ENCODE measurements around the gene OBSL1.
A peak's percentile ranks its signal among the peaks of the same experiment; 100 is the strongest.

Gene OBSL1

DNA sequence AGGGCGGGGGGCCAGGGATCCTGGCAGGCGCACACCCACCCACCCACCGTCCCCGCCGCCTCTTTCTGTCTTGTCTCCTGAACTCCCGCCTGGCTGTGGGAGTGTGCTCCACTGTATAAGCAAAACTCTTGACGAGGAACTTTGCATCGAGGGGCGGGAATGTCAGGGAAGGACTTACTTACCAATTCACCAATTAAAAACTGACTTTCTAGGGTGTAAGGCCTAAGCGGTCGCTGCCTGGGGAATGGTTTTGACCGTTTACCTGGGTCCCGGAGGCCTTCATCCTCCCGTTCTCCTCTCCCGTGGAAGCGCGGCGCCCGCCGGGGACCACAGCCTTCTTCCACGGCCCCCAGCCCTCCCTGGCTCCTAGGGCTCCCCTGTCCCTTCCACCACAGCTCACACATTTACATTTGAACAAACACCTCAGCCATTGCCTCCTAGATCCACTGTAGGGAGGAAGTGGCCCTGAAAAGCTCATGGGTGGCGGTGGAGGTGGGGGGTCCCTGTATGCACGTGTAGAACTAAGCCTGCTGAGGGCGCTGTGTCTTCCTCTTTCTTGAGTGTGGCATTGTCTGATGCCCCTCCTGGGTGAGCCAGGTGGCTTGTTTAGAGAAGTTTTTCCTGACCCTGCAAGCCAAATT lies 48.2 kb downstream of the OBSL1 start:
- no peak overlapping the region for H3K4me3 ChIP-seq (ENCODE audit: low read depth, low read length)
- in situ Hi-C loops (cut with HindIII; ENCODE audit: low sequenced_read_pairs): no loop called here
- TF ChIP-seq, protein P1, sequence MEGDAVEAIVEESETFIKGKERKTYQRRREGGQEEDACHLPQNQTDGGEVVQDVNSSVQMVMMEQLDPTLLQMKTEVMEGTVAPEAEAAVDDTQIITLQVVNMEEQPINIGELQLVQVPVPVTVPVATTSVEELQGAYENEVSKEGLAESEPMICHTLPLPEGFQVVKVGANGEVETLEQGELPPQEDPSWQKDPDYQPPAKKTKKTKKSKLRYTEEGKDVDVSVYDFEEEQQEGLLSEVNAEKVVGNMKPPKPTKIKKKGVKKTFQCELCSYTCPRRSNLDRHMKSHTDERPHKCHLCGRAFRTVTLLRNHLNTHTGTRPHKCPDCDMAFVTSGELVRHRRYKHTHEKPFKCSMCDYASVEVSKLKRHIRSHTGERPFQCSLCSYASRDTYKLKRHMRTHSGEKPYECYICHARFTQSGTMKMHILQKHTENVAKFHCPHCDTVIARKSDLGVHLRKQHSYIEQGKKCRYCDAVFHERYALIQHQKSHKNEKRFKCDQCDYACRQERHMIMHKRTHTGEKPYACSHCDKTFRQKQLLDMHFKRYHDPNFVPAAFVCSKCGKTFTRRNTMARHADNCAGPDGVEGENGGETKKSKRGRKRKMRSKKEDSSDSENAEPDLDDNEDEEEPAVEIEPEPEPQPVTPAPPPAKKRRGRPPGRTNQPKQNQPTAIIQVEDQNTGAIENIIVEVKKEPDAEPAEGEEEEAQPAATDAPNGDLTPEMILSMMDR (IDR thresholded peaks at IDR 0.05; ENCODE audit: low read depth, low read length, missing control alignments): no peak
- no peak for DNase-seq (ENCODE audit: low read depth)

DNA sequence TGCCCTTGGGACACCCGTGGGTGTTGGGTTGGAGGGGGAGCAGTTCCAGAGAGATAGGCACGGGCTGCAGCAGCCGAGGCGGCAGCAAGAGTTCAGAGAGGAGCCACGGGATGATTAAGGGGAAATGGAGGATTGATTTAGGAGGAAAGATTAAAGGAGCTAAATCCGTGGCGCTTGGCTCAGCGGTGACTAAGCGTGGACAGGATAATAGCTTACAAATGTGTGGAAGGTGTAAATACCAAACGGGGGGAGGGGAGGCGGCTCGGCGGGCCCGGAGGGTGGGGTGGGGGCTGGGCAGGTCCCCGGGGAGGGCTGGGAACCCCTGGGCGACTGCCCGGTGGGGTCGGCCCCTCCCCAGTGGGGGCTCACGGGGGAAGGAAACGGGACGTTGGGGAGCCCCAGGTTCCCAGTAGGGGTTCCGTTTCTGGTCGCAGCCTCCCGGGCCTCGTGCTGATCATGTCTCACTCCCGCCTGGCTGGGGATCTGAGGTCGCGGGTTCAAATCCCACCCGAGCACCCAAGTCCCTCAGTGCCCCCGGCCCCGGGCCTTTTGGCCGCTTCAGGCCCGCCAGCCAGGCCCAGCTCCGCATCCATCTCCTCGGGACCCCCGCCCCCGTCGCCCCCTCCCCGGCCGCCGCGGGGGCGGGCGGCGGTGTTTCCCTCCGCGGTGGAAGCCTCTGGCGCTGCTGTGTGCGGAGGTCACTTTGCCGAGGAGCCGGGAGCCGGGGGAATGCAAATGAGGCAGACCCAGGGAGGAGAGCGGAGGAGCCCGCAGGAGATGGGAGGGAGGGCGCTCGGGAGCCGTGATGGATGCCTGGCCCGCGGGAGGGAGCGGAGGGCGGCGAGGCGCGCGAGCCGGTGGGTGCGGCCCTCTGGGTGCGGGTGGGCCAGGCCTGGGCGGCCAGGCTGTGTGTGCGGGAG lies 49.0 kb downstream of the OBSL1 start:
- TF ChIP-seq, protein P1 (IDR thresholded peaks at IDR 0.05; ENCODE audit: low read depth, low read length, missing control alignments): no peak
- H3K4me3 ChIP-seq (ENCODE audit: low read depth, low read length): peak overlapping the region; percentile 23
- DNase-seq (ENCODE audit: low read depth): no peak
- in situ Hi-C loops (cut with HindIII; ENCODE audit: low sequenced_read_pairs): no loop called here

DNA sequence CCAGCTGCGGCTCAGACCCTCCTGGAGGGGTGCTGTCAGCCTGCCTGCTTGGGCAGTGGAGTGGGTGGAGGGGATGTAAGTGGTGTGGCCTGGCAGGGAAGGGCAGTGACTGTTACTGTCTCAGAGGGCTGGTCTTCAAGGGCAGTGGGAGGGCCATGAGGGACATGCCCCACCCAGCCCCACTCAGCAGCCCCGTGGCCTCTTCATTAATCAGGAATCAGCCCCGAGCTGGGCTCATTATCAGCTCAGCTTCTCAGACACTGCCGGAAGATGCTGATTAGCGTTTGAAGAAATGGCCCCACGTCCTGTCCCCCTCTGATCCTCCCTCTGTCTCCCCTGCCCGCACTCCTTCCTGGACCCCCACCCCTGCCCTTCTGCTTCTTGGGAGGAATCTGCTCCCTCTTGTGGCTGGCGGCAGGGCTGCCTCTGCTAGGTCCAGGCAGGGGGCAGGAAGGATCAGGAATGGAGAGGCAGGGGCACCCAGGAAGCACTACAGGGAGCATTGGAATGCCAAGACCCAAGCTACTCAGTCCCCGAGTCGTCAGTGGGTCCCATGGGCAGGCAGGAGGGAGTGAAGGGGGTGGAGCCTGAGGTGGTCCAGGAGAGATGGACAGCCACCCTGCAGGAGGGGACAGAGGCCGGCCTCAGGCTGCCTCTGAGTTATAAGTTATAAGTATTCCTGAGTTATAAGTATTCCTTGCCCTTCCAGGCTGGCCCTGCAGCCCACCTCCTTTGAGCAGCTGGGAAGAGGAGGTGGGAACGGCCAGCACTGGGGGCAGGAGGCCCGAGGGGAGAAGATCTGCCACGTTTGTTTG lies 50.1 kb downstream of the OBSL1 start:
- in situ Hi-C loops (cut with HindIII; ENCODE audit: low sequenced_read_pairs): no loop called here
- H3K4me3 ChIP-seq (ENCODE audit: low read depth, low read length): no peak overlapping the region
- no peak for DNase-seq (ENCODE audit: low read depth)
- TF ChIP-seq, protein P1 (IDR thresholded peaks at IDR 0.05; ENCODE audit: low read depth, low read length, missing control alignments): peak; percentile 86

DNA sequence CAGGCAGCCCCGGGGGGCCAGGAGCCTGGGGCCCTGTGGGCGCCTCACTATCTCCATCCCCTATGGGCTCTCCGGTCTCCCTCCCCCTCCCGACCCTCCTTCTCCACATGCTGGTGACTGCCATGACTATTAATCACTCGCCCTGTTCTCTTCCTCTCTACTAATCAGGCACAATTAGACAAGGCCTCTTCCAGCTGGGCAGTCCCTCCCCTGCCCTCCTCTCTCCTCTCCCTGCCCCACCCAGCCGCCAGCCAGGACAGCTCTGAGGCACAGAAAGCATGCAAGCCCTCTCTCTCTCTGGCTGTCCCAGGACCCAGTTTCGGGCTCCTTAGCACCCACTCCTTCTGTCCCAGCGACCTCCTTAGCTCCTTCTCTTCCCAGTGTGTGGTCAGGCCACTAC lies 51.3 kb downstream of the OBSL1 start:
- DNase-seq (ENCODE audit: low read depth): no peak
- no peak overlapping the region for H3K4me3 ChIP-seq (ENCODE audit: low read depth, low read length)
- TF ChIP-seq, protein P1 (IDR thresholded peaks at IDR 0.05; ENCODE audit: low read depth, low read length, missing control alignments): no peak
- in situ Hi-C loops (cut with HindIII; ENCODE audit: low sequenced_read_pairs): no loop called here

DNA sequence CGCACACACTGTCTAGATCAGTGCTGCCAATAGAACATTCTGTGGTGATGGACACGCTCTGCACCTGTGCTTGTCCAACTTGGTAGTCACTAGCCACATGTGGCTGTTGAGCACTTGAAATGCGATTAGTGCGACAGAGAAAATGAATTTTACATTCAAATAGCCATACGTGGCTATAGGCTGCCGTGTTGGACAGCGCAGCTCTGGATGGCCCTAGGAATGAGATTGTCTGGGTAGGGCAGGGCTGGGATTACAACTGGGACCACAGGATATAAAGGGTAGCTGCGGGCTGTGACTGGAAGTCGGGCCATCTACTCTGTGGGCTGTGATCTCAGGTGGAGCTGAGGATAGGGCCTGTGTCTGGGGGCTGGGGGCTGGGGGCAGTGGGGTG lies 51.8 kb downstream of the OBSL1 start:
- no peak for DNase-seq (ENCODE audit: low read depth)
- TF ChIP-seq, protein P1 (IDR thresholded peaks at IDR 0.05; ENCODE audit: low read depth, low read length, missing control alignments): no peak
- no peak overlapping the region for H3K4me3 ChIP-seq (ENCODE audit: low read depth, low read length)
- in situ Hi-C loops (cut with HindIII; ENCODE audit: low sequenced_read_pairs): no loop called here
